HEK293 (cell line): Measurements from ENCODE around the gene EBF4.

Experiments
- CTCF ChIP-seq: fragments of 450-650 bp; formaldehyde crosslinking; IDR thresholded peaks from 2 replicates; pipeline ENCODE4 v1.5.1; 2016; ENCODE audit warnings: missing biosample characterization, missing genetic modification characterization
- ZNF561 ChIP-seq: fragments of 450-650 bp; IDR thresholded peaks from 2 replicates; pipeline ENCODE4 v1.5.1; 2018; ENCODE audit warnings: missing biosample characterization, missing genetic modification characterization, borderline replicate concordance

- no peak for TF ChIP-seq CTCF (tag by site-specific recombination)
- no peak for TF ChIP-seq ZNF561 (tag by site-specific recombination)
Measured at GRCh38 chr20:2754424-2754823, 61.8 kb downstream of the EBF4 start.
